Glomerular visceral epithelial cell (primary cell): Measurements from ENCODE around the gene HCN3.

ENCODE experiments used
- DNase-seq: peaks from one replicate; pipeline ENCODE4 v3.0.0-alpha.2; 2016; ENCODE audit errors: extremely low spot score

The HCN3 gene

GRCh38 chr1:155254228-155254713 lies 23.0 kb upstream of the HCN3 start:
- DNase-seq, result no peak

DNA sequence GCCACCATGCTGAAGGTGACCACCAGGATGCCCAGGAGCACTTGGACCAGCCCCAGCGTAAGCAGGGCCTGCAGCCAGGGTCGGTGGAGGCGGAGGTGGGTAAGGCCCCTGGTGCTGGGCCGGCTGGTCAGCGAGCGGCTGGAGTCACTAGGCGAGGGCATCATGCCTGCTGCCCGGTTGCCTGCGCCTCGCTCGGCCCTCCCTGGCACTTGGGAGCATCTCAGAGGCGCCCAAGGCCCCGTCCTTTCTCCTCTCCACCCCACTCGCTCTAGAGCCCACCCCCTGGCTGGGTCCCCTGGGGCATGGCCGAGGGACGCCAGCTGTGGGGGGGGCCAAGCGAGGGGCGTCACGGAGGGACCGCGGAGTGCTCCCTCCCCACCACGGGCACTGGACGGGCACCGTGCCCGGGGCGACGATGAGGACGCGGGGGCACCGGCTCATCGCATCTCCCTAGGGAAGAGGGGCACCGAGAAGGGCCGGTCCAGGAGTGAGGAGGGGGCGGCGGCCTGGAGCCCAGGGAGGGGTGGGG lies 22.5 kb upstream of the HCN3 start:
- DNase-seq, result peak; percentile 22

DNA sequence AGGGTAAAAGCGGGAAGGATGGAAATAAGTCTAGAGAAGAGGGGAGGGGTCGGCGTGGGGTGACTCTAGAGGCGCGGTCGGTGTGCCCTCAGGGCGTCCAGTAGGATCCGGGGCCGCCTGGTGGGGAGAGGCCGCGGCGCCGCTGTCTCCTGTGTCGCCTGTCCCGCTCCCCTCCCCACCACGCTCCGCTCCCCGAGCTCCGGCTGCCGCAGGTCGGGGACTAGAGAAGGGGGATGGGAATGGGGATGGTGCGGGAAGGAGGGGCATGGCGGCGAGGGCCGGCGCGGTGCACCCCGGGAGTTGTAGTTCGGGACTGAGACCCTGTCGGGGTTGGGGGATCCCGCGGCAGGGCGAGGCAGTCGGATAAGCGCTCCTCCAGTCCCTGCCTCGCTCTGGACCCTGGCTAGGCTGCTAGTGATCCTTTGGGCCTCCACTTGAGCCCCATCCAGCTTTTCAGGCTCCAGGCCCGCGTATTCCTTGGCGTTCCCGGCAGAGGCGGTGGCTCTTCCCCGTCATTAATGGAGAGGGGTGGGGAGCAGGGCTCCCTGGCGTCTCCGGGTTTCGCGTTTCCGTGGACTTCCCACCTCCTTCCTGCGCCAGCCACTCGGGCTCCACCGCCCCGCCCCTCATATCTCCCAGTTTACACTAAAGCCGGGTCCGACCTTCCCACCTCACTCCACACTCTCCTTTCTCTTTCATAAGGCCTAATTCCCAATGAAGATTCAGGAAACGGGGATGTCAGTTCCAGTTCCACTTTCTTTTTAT lies 21.8 kb upstream of the HCN3 start, which contains the start of gene ENTREP3:
ENTREP3 (minus strand) TSS at position 241 of the 765 bp plus-strand sequence. CDS start 606 bp downstream, outside the sequence.
- peak; percentile 75 for DNase-seq

- no peak for DNase-seq
These were observed 21.0 kb upstream of the HCN3 start for GRCh38 chr1:155256058-155256852.

GRCh38 chr1:155260276-155260675 lies 17.0 kb upstream of the HCN3 start:
- DNase-seq, result no peak

DNA sequence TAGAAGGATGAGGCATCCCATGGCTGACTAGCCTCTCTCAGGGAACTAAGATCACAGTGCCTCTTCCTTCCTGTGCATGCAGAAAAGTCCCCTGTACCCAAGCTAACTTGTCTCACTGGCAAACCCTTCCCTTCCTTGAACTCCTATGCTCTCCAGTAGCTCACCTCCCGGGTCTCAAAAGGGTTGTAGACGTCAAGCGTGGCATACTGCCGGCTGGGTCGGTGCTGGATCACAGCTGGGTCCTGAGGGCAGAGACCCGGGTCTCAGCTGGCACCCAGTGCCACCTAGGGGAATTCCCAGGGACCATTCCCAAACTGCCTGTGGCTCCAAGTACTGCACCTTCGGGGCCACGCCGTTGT lies 15.8 kb upstream of the HCN3 start:
- no peak for DNase-seq

DNA sequence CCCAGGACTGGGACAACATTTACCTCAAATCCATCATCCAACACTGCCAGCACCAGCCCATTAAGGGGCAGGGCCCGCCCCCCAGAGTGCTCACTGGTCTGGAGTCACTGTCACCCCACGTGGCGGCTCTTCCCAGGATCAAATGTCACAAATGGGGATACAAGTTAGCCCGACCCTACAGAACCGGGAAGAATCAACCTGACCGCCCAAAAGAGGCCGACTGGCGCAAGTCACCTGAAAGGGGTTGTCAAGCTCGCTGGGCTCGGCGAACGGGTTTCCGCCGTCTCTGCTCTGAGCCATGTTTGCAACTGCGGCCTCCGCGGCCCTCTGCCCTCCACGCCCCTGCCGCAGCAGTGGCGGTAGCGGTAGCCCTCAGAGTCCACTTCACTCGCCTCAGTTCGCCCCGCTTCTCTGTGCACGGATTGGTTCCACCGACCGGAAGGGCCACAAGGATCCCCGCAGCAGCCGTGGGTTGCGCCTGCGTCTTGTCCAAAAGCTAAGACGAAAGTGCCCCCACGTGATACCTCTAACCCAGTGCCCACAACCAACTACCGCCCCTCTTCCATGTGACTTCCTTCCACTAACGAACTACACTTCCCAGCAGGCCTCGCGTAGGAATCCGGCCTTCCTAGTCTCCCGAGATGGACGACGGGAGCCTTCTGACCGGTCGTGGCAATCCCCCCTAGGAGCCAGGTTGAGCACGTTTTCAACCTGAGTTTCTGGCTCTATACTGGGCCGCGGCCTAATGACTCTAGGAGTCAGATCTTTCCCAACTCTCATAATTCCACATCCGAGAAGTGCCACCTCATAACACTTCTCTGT lies 15.2 kb upstream of the HCN3 start, which contains the start of gene SCAMP3:
SCAMP3 (minus strand) TSS at position 509 of the 822 bp plus-strand sequence; CDS start at position 300, 209 bp downstream.
- DNase-seq, result peak; percentile 98

- no peak for DNase-seq
These were observed 14.2 kb upstream of the HCN3 start for GRCh38 chr1:155263067-155263466.

DNA sequence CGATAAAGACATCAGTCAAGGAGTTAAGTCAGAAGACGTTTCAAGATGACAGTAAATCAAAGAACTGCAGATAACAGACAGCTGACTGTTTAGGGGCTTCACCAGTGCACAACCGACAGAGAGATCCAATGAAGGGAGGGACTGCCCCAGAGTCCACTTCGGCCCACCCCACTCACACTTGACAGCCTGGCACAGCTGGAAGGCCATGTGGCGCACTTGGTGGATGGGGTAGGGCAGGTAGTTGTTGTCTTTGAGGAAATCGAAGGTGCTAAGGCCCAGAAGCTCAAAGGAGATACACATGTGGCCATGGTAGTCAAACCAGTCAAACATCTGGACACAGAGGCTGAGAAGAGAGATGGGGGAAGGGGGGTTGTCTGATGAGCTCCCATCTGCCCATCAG lies 10.7 kb upstream of the HCN3 start:
- DNase-seq, result no peak

DNA sequence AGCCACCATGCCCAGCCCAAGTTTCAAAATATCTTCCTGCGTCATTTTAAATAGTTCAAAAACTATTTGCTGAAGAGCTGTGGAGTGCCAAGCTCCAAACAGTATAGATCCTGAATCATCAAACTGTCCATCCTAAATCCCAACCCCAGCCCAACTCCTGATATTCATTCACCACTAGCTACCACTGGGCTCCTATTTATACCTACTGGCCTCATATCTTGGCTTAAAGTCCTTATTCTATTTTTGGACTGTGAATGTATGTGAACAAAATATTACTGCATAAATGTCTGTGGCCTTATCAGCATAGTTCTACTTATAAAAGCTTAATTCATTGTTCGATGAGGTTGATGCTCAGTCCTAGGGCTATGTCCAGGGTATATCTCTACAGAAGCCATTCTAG lies 9.9 kb upstream of the HCN3 start:
- DNase-seq, result no peak

DNA sequence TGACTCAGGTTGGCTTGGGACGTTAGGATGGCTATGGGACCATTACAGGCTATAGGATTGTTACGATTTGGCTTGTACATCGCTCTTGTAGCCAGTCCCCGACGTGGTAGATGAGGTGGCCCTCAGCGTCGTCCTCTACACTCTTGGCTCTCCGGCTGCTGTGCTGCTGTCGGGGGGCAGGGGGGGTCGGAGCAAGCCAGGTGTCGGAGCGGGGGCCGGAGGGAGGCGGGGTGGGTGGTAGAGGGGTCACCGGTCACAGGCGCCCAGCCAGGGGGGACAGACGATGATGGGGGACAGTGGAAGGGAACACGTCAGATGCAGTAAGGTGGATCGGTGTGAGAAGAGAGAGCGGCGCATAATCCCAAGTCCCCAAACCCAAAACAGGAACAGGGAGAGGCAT lies 8.6 kb upstream of the HCN3 start:
- DNase-seq, result no peak

GRCh38 chr1:155269381-155269780 lies 7.9 kb upstream of the HCN3 start:
- no peak for DNase-seq

DNA sequence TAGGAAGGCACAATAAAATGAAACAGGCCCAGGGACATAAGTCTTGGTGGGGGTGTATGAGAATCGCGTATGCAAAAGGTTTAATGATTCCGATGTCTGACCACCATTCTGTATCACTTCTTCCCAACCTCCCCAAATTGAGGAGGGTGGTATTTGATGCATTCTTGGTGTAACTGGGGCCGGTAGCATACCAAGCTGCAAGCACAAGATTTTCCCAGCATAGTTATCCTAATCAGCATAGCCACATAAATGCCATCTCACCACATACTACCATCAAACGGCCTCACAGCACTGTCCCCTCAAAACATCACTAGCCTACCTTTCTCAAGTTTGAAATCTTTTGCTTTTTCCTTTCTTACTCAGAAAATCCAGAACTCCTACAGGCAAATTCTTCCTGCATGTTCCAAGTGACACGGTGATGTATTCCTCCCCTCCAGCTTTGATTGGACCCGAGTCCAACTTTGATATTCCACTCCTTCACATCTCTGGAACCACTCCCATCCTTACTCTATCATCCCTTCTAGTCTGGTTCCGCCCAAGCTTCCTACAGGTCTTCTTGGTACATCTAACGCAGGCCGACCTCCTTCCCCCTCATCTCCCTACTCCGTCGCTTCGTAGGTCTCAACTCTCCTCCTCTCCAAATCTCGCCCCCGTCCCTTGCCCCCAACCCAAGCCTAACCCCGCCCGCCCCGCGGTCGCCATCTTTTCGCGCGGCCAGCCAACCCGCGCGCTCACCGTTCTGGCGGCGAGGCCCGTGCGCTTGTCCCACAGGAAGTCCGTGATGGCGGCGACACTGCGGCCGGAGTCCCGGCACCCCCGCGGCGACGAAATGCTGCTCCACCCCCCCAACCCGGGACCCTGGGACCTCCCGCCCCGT lies 4.6 kb upstream of the HCN3 start:
- DNase-seq, result peak; percentile 62

GRCh38 chr1:155273343-155274245 lies 3.7 kb upstream of the HCN3 start, which contains the start of gene CLK2:
Gene CLK2, minus strand, starts transcription at chr1:155273504. Its CDS starts 2,527 bp downstream, at chr1:155270977.
- peak; percentile 98 for DNase-seq

- peak; percentile 66 for DNase-seq
These were observed 832 bp downstream of the HCN3 start for GRCh38 chr1:155277902-155278688.

DNA sequence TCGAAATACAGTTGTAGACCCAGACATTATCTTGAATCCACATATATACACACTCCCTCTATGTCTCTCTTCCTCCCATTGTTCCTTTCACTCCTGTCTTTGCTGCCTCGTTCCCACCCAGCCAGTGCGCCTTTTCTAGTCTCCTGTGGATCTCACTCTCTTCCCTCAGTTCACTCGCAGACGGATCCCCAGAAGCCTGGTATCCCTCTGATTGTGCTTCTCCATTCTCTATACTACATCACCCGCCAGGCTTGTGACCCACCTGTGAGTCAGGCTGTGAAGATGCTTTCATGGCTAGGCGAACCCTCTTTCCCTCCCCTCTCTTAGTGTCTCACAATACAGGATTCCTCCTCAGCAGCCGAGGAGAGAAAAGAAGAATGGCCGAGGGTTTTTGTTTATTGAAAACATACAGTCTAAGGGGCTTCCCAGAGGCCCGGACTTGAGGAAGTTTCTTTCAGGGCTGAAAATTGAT lies 1.5 kb downstream of the HCN3 start:
- DNase-seq, result no peak

DNA sequence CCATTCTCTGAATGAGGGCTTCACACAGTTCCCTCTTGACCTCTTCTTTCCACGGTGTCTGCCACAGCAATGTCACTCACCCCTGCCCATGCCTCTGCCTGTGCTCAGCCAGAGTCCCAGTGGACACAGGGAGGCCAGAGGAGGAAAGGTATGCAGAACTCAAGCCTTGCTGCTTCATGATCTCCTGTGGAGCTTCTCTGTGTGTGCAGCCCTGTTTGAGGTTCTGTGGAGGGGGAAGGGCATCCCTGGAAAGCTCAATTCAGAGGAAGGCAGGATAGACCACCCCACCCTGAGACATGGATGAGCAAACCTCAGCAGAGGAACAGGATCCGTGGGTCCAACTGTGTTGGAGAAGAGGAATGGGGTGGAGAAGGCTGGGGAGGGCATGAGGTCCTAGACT lies 2.0 kb downstream of the HCN3 start:
- no peak for DNase-seq

DNA sequence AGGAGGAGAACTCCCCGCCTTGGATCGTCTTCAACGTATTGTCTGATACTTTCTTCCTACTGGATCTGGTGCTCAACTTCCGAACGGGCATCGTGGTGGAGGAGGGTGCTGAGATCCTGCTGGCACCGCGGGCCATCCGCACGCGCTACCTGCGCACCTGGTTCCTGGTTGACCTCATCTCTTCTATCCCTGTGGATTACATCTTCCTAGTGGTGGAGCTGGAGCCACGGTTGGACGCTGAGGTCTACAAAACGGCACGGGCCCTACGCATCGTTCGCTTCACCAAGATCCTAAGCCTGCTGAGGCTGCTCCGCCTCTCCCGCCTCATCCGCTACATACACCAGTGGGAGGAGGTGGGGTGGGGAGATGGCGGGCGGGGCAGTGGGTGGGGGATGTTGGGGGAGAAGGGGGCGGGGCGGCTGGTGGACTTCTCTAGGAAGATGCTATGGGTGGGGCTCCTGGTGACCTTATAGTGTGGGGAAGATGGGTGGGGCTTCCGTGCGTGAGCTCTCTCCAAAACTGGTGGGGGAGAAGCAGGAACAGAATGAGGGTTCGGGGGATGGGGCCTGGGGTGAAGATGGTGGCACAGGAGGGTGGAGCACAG lies 5.3 kb downstream of the HCN3 start:
- no peak for DNase-seq
